Measurements from ENCODE around the gene TMEM256.

The TMEM256 gene

GRCh38 chr17:7403043-7403726 lies 712 bp downstream of the TMEM256 start:
- H3K4me1 Mint-ChIP-seq: peaks cover 19% of the 10 kb centered on the region
- H3K4me3 Mint-ChIP-seq: peak overlapping the region; percentile 93
- H3K36me3 Mint-ChIP-seq (ENCODE audit: insufficient read depth): peaks cover 5% of the 10 kb centered on the region
- DNase-seq (ENCODE audit: low spot score in 2 of 2) (no peak), ATAC-seq (replicated peaks; ENCODE audit: extremely low read depth, poor library complexity, severe bottlenecking) (no peak)
- H3K27ac Mint-ChIP-seq (ENCODE audit: low read depth): peak overlapping the region; percentile 78
- H3K9me3 Mint-ChIP-seq: no peaks in the 10 kb centered on the region
- H3K27me3 Mint-ChIP-seq: no peaks in the 10 kb centered on the region

GRCh38 chr17:7398612-7399011 lies 5.3 kb downstream of the TMEM256 start:
- Mint-ChIP-seq H3K27ac (ENCODE audit: low read depth) (no peak overlapping the region), H3K4me3 (no peak overlapping the region), H3K36me3 (ENCODE audit: insufficient read depth) (peaks cover 2% of the 10 kb centered on the region), H3K9me3 (no peaks in the 10 kb centered on the region), H3K27me3 (no peaks in the 10 kb centered on the region), H3K4me1 (peaks cover 23% of the 10 kb centered on the region)
- ATAC-seq (replicated peaks; ENCODE audit: extremely low read depth, poor library complexity, severe bottlenecking): no peak
- DNase-seq (ENCODE audit: low spot score in 2 of 2): no peak

GRCh38 chr17:7396147-7396546 lies 7.8 kb downstream of the TMEM256 start:
- no peak overlapping the region for H3K27ac Mint-ChIP-seq (ENCODE audit: low read depth)
- H3K36me3 Mint-ChIP-seq (ENCODE audit: insufficient read depth): peaks cover 3% of the 10 kb centered on the region
- no peak for DNase-seq (ENCODE audit: low spot score in 2 of 2)
- no peaks in the 10 kb centered on the region for H3K27me3 Mint-ChIP-seq
- no peak for ATAC-seq (replicated peaks; ENCODE audit: extremely low read depth, poor library complexity, severe bottlenecking)
- H3K4me1 Mint-ChIP-seq: peaks cover 22% of the 10 kb centered on the region
- peak overlapping the region; percentile 9 for H3K4me3 Mint-ChIP-seq
- no peaks in the 10 kb centered on the region for H3K9me3 Mint-ChIP-seq

- ATAC-seq (replicated peaks; ENCODE audit: extremely low read depth, poor library complexity, severe bottlenecking) (peak; percentile 88), DNase-seq (ENCODE audit: low spot score in 2 of 2) (peak; percentile 69 to 74)
- Mint-ChIP-seq H3K4me3 (peak within 1 kb of the TSS; percentile 94), H3K36me3 (ENCODE audit: insufficient read depth) (peaks cover 14% of the 10 kb centered on the region), H3K9me3 (no peaks in the 10 kb centered on the region), H3K4me1 (peaks cover 29% of the 10 kb centered on the region), H3K27ac (ENCODE audit: low read depth) (peak within 1 kb of the TSS; percentile 88), H3K27me3 (no peaks in the 10 kb centered on the region)
Observed at GRCh38 chr17:7394452-7395191, 9.3 kb downstream of the TMEM256 start, which contains the start of gene PLSCR3. Gene PLSCR3, minus strand, starts transcription at chr17:7394525. Its CDS starts 415 bp downstream, at chr17:7394110.

GRCh38 chr17:7393613-7394451 lies 10.1 kb downstream of the TMEM256 start:
- Mint-ChIP-seq H3K4me3 (peak overlapping the region; percentile 94), H3K27ac (ENCODE audit: low read depth) (peak overlapping the region; percentile 88), H3K36me3 (ENCODE audit: insufficient read depth) (peaks cover 14% of the 10 kb centered on the region), H3K9me3 (no peaks in the 10 kb centered on the region), H3K27me3 (no peaks in the 10 kb centered on the region), H3K4me1 (peaks cover 30% of the 10 kb centered on the region)
- DNase-seq (ENCODE audit: low spot score in 2 of 2): peak in 1 of 2 donors; percentile 56
- ATAC-seq (replicated peaks; ENCODE audit: extremely low read depth, poor library complexity, severe bottlenecking): peak; percentile 73

- Mint-ChIP-seq H3K9me3 (no peaks in the 10 kb centered on the region), H3K27ac (ENCODE audit: low read depth) (peak overlapping the region; percentile 88), H3K4me1 (peaks cover 30% of the 10 kb centered on the region), H3K36me3 (ENCODE audit: insufficient read depth) (peaks cover 16% of the 10 kb centered on the region), H3K4me3 (peak overlapping the region; percentile 94), H3K27me3 (no peaks in the 10 kb centered on the region)
- no peak for DNase-seq (ENCODE audit: low spot score in 2 of 2)
- ATAC-seq (replicated peaks; ENCODE audit: extremely low read depth, poor library complexity, severe bottlenecking): no peak
Observed at GRCh38 chr17:7392696-7393612, 10.9 kb downstream of the TMEM256 start.

- no peaks in the 10 kb centered on the region for H3K27me3 Mint-ChIP-seq
- DNase-seq (ENCODE audit: low spot score in 2 of 2): no peak
- H3K27ac Mint-ChIP-seq (ENCODE audit: low read depth): no peak overlapping the region
Observed at GRCh38 chr17:7391307-7391706, 12.6 kb downstream of the TMEM256 start.

GRCh38 chr17:7389924-7390910 lies 13.7 kb downstream of the TMEM256 start:
- ATAC-seq (replicated peaks; ENCODE audit: extremely low read depth, poor library complexity, severe bottlenecking) (no peak), DNase-seq (ENCODE audit: low spot score in 2 of 2) (no peak)
- Mint-ChIP-seq H3K36me3 (ENCODE audit: insufficient read depth) (peaks cover 16% of the 10 kb centered on the region), H3K9me3 (no peaks in the 10 kb centered on the region), H3K27ac (ENCODE audit: low read depth) (no peak overlapping the region), H3K27me3 (no peaks in the 10 kb centered on the region), H3K4me3 (no peak overlapping the region), H3K4me1 (peaks cover 24% of the 10 kb centered on the region)

More at GRCh38 chr17:7391307-7391706, 12.6 kb downstream of the TMEM256 start:
- H3K36me3 Mint-ChIP-seq (ENCODE audit: insufficient read depth): peaks cover 16% of the 10 kb centered on the region
- no peaks in the 10 kb centered on the region for H3K9me3 Mint-ChIP-seq
- ATAC-seq (replicated peaks; ENCODE audit: extremely low read depth, poor library complexity, severe bottlenecking): no peak
- peaks cover 30% of the 10 kb centered on the region for H3K4me1 Mint-ChIP-seq
- no peak overlapping the region for H3K4me3 Mint-ChIP-seq

- Mint-ChIP-seq H3K27ac (ENCODE audit: low read depth) (no peak overlapping the region), H3K4me3 (no peak overlapping the region), H3K36me3 (ENCODE audit: insufficient read depth) (peaks cover 14% of the 10 kb centered on the region), H3K4me1 (peaks cover 26% of the 10 kb centered on the region), H3K27me3 (no peaks in the 10 kb centered on the region), H3K9me3 (no peaks in the 10 kb centered on the region)
- ATAC-seq (replicated peaks; ENCODE audit: extremely low read depth, poor library complexity, severe bottlenecking) (no peak), DNase-seq (ENCODE audit: low spot score in 2 of 2) (no peak)
Observed at GRCh38 chr17:7388856-7389255, 15.0 kb downstream of the TMEM256 start.

- peaks cover 2% of the 10 kb centered on the region for H3K36me3 Mint-ChIP-seq (ENCODE audit: insufficient read depth)
- H3K4me3 Mint-ChIP-seq: peak overlapping the region; percentile 81
- H3K4me1 Mint-ChIP-seq: peaks cover 15% of the 10 kb centered on the region
- H3K9me3 Mint-ChIP-seq: no peaks in the 10 kb centered on the region
- H3K27ac Mint-ChIP-seq (ENCODE audit: low read depth): peak overlapping the region; percentile 92
- peaks cover 22% of the 10 kb centered on the region for H3K27me3 Mint-ChIP-seq
- no peak for DNase-seq (ENCODE audit: low spot score in 2 of 2)
- ATAC-seq (replicated peaks; ENCODE audit: extremely low read depth, poor library complexity, severe bottlenecking): no peak
Observed at GRCh38 chr17:7384489-7385081, 19.3 kb downstream of the TMEM256 start.

Measured in central memory CD8-positive, alpha-beta T cell (primary cell).